ENCODE measurements around the gene NINL. TPM values are rescaled to one million over a fixed set of nuclear protein-coding genes. Genes with fewer than 3 reads are reported as not detected.

Gene NINL
- total and polyA plus RNA-seq, 12 donors, result 1.3 to 17.9 (median 3.8) TPM

DNA sequence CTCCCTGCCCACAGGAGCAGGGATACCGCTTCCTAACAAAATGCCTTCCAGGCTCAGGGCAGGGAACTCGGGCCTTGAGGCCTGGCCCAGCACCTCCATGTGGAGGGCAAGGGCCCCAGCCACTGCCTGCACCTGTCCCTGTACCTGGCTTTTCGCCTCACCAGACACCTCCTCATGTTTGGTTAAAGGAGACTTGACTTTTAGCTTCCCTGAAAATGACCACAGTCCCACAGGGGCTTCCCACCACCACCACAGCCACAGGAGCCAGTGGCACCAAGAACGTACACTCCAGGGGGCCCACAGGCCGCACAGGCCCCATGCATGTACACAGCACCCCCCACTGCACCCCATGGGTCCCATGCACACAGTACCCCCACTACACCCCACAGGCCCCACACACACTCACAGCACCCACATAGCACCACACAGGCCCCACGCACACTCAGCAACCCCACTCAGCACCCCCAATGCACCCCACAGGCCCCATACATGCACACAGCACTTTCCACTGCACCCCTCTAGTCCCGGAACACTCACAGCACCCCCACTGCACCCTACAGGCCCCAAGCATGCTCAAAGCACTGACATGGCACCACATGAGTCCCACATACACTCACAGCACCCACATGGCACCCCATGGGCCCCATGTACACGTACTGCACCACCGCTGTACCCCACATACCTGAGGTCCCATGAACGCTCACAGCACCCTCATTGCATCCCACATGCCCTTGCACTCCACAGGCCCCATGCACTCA is 91.4 kb downstream of the NINL start:
- Histone ChIP-seq H3K9me3 (no peaks in the 10 kb centered on the region), H3K27ac (no peak overlapping the region), H3K36me3 (peaks cover 0 to 6% (median 0%) of the 10 kb centered on the region in 9 donors), H3K4me3 (no peak overlapping the region), H3K4me1 (no peaks in the 10 kb centered on the region), H3K27me3 (no peaks in the 10 kb centered on the region)
- TF ChIP-seq, protein P1, sequence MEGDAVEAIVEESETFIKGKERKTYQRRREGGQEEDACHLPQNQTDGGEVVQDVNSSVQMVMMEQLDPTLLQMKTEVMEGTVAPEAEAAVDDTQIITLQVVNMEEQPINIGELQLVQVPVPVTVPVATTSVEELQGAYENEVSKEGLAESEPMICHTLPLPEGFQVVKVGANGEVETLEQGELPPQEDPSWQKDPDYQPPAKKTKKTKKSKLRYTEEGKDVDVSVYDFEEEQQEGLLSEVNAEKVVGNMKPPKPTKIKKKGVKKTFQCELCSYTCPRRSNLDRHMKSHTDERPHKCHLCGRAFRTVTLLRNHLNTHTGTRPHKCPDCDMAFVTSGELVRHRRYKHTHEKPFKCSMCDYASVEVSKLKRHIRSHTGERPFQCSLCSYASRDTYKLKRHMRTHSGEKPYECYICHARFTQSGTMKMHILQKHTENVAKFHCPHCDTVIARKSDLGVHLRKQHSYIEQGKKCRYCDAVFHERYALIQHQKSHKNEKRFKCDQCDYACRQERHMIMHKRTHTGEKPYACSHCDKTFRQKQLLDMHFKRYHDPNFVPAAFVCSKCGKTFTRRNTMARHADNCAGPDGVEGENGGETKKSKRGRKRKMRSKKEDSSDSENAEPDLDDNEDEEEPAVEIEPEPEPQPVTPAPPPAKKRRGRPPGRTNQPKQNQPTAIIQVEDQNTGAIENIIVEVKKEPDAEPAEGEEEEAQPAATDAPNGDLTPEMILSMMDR (IDR thresholded peaks at IDR 0.05), result no peak
- ATAC-seq (peak in 1 of 8 donors; percentile 10), DNase-seq (no peak)
- WGBS, 2 donors, result 98% methylated on average over 10 of the region's 10 CpGs
- intact Hi-C loops (cut with DNase I), result no loop called here

GRCh38 chr20:25493137-25493536 is 92.2 kb downstream of the NINL start:
- H3K27ac ChIP-seq, result no peak overlapping the region
- no peaks in the 10 kb centered on the region for H3K4me1 ChIP-seq
- DNase-seq (no peak), ATAC-seq (no peak)
- no peak overlapping the region for H3K4me3 ChIP-seq
- peaks cover 0 to 9% (median 0%) of the 10 kb centered on the region in 9 donors for H3K36me3 ChIP-seq
- H3K27me3 ChIP-seq, result no peaks in the 10 kb centered on the region
- intact Hi-C loops (cut with DNase I), result no loop called here
- TF ChIP-seq, protein P1 (IDR thresholded peaks at IDR 0.05), result no peak
- WGBS, 2 donors, result 87 to 90% methylated on average over 10 of the region's 10 CpGs
- H3K9me3 ChIP-seq, result no peaks in the 10 kb centered on the region

DNA sequence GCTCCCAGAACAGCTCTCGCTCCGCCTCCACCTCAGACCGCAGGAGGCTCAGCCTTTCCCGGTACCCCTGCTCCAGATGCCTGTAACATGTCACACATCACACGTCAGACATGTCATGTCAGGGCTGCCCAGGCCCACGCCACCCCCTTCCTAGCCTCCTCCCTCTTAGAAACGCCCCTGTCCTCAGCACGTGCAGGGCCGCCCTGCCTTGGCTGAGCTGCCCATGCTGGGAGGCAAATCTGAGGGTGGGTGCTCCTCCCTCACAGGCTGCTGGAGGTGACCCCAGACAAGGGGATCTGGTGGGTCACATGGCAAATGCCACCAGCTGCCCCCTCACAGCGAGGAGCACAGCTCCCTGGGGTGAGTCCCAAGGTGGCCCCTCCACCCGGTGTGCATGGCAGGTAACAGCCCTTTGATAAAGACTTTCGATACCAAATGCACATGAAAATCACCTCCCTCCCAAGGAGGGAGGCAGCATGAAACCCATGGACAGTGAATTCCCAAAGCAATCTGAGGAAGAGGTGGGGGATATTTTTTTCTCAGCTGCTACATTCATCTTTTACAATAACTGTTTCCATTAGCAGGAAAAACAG is 93.8 kb downstream of the NINL start:
- WGBS, 2 donors, result 76 to 84% methylated on average over 12 of the region's 12 CpGs
- H3K27me3 ChIP-seq, result no peaks in the 10 kb centered on the region
- no peaks in the 10 kb centered on the region for H3K9me3 ChIP-seq
- peaks cover 0 to 5% (median 0%) of the 10 kb centered on the region in 9 donors for H3K4me1 ChIP-seq
- no peak overlapping the region for H3K27ac ChIP-seq
- ATAC-seq (no peak), DNase-seq (no peak)
- intact Hi-C loops (cut with DNase I), result no loop called here
- peaks cover 0 to 13% (median 0%) of the 10 kb centered on the region in 9 donors for H3K36me3 ChIP-seq
- H3K4me3 ChIP-seq, result no peak overlapping the region
- TF ChIP-seq, protein P1 (IDR thresholded peaks at IDR 0.05), result no peak

DNA sequence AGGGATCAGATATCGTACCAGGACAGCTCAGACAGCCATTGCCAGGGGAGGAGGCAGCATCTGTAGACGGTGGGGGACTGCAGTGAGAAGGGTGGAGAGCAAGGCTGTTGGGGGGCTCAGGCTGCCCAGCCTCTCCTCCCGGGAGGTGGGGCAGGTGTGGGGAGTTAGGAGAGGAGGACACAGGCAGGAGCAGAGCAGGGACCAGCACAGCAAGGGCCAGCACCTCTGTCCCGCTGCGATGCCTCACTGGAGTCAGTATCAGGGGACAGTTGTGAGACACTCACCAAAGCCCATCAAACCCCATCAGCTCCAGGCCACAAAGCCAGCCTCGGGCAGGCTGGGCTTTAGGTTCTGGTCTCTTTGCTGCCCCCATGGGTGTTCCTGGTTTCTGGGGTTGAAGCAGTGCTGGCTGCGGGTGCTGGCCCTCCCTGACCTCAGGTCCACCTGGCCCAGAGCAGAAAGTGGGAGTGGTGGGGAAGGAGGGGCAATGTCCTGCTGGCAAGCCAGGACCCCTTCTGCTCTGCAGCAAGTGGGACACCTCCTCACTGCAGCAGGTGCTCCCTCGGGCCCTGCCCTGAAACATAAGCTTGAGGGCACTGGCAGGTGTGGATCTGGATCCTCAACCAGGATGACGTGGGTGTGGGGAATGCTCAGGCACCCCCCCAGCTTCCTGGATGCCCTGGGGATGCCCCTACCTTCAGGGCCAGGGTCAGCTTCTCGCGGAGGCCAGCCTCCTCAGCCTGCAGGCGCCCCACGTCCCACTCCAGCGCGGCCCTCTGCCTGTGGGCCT is 94.5 kb downstream of the NINL start:
- DNase-seq (no peak), ATAC-seq (no peak)
- Histone ChIP-seq H3K4me1 (peaks cover 0 to 12% (median 4%) of the 10 kb centered on the region in 9 donors), H3K9me3 (no peaks in the 10 kb centered on the region), H3K36me3 (peaks cover 0 to 13% (median 0%) of the 10 kb centered on the region in 9 donors), H3K4me3 (no peak overlapping the region), H3K27me3 (no peaks in the 10 kb centered on the region), H3K27ac (no peak overlapping the region)
- WGBS, 2 donors, result 87 to 89% methylated on average over 15 of the region's 15 CpGs
- TF ChIP-seq, protein P1 (IDR thresholded peaks at IDR 0.05), result no peak
- intact Hi-C loops (cut with DNase I), result no loop called here

All from heart right ventricle (tissue), 16 donors.